WTC11 (cell line): Measurements from ENCODE around the gene IL21R. TPM values are rescaled to one million over a fixed set of nuclear protein-coding genes. Genes with fewer than 3 reads are reported as not detected.

Source experiments
- ATAC-seq: fragments of 200-7000 bp; cut with Tn5 transposase; 2 replicates; pipeline ENCODE4 v1.10.0; 2021; ENCODE audit warnings: mild to moderate bottlenecking, moderate library complexity
- CTCF ChIA-PET: fragments of 300-600 bp; sonication (Branson Sonifier 250); formaldehyde crosslinking; loops from one replicate; lab custom pipeline; 2021; ENCODE audit warnings: antibody characterized with exemption; lab: Charles Lee
- POLR2A ChIA-PET: fragments of 350-600 bp; sonication (Branson Sonifier 250); formaldehyde crosslinking; loops from one replicate; lab custom pipeline; 2021; ENCODE audit warnings: antibody characterized with exemption; lab: Charles Lee
- DNase-seq: peaks from one replicate; pipeline ENCODE4 v3.0.0; 2021; ENCODE audit warnings: low spot score
- H3K27ac Mint-ChIP-seq: 2 replicates; pipeline ENCODE4 v1.8.0; 2021; ENCODE audit warnings: mixed read lengths
- H3K27me3 Mint-ChIP-seq: 2 replicates; pipeline ENCODE4 v1.8.0; 2021; ENCODE audit warnings: low read depth, mild to moderate bottlenecking, moderate library complexity, mixed read lengths
- H3K36me3 Mint-ChIP-seq: 2 replicates; pipeline ENCODE4 v1.8.0; 2021; ENCODE audit warnings: mixed read lengths
- H3K4me1 Mint-ChIP-seq: 2 replicates; pipeline ENCODE4 v1.8.0; 2022; ENCODE audit warnings: mixed read lengths
- H3K4me3 Mint-ChIP-seq: 2 replicates; pipeline ENCODE4 v1.8.0; 2021; ENCODE audit warnings: mild to moderate bottlenecking, moderate library complexity, mixed read lengths
- H3K9me3 Mint-ChIP-seq: 2 replicates; pipeline ENCODE4 v1.8.0; 2021; ENCODE audit warnings: mixed read lengths
- ATF1 ChIP-seq: sonication (generic); formaldehyde crosslinking; IDR thresholded peaks from 2 replicates; pipeline ENCODE4 v1.8.1; 2023; ENCODE audit warnings: mild to moderate bottlenecking, moderate library complexity, missing genetic modification reagents
- GRHL2 ChIP-seq: fragments of 250-450 bp; sonication (Bioruptor Pico); IDR thresholded peaks from 2 replicates; pipeline ENCODE4 v1.8.0; 2022; ENCODE audit warnings: mild to moderate bottlenecking, moderate library complexity; ENCODE audit not compliant: insufficient replicate concordance, severe bottlenecking
- GTF2I ChIP-seq: fragments of 250-450 bp; sonication (Bioruptor Pico); conservative IDR thresholded peaks from 2 replicates; pipeline ENCODE4 v1.4.0; 2021; ENCODE audit warnings: mild to moderate bottlenecking
- MXD4 ChIP-seq: fragments of 250-450 bp; sonication (Bioruptor Pico); IDR thresholded peaks from 2 replicates; pipeline ENCODE4 v1.8.0; 2021; ENCODE audit warnings: mild to moderate bottlenecking, moderate library complexity, borderline replicate concordance
- NR2C2 ChIP-seq: sonication (generic); formaldehyde crosslinking; IDR thresholded peaks from 2 replicates; pipeline ENCODE4 v1.8.0; 2022; ENCODE audit warnings: mild to moderate bottlenecking, missing genetic modification reagents
- RELA ChIP-seq: sonication (generic); formaldehyde crosslinking; IDR thresholded peaks from 2 replicates; pipeline ENCODE4 v1.8.1; 2022; ENCODE audit warnings: missing genetic modification reagents, mild to moderate bottlenecking, borderline replicate concordance
- TEAD4 ChIP-seq: sonication (generic); formaldehyde crosslinking; IDR thresholded peaks from 2 replicates; pipeline ENCODE4 v1.8.0; 2022; ENCODE audit warnings: mild to moderate bottlenecking, missing genetic modification reagents
- ZNF317 ChIP-seq: sonication (generic); formaldehyde crosslinking; IDR thresholded peaks from 2 replicates; pipeline ENCODE4 v1.8.1; 2023; ENCODE audit warnings: low read depth, mild to moderate bottlenecking, moderate library complexity, missing genetic modification reagents, borderline replicate concordance
- total RNA-seq: library from RNA; stranded (reverse); gene quantifications from 3 replicates; pipeline ENCODE4 v1.2.3, GENCODE V29; 2021
- TF ChIP-seq, protein P1 (sequence below): sonication (generic); formaldehyde crosslinking; IDR thresholded peaks from 2 replicates; pipeline ENCODE4 v1.8.1; 2023; ENCODE audit warnings: mild to moderate bottlenecking, missing genetic modification reagents, moderate library complexity
- TF ChIP-seq, protein P2 (sequence below): sonication (generic); formaldehyde crosslinking; IDR thresholded peaks from 2 replicates; pipeline ENCODE4 v1.8.0; 2023; ENCODE audit warnings: missing genetic modification reagents, mild to moderate bottlenecking, borderline replicate concordance
- TF ChIP-seq, protein P3 (sequence below): sonication (generic); formaldehyde crosslinking; IDR thresholded peaks from 2 replicates; pipeline ENCODE4 v1.8.0; 2023; ENCODE audit warnings: missing genetic modification reagents
- TF ChIP-seq, protein P4 (sequence below): sonication (generic); formaldehyde crosslinking; conservative IDR thresholded peaks from 2 replicates; pipeline ENCODE4 v1.8.1; 2023; ENCODE audit warnings: mild to moderate bottlenecking, low read depth, missing genetic modification reagents, moderate library complexity

Gene IL21R
- total RNA-seq, 1 experiment from 2014 or later: 0.70 TPM

DNA sequence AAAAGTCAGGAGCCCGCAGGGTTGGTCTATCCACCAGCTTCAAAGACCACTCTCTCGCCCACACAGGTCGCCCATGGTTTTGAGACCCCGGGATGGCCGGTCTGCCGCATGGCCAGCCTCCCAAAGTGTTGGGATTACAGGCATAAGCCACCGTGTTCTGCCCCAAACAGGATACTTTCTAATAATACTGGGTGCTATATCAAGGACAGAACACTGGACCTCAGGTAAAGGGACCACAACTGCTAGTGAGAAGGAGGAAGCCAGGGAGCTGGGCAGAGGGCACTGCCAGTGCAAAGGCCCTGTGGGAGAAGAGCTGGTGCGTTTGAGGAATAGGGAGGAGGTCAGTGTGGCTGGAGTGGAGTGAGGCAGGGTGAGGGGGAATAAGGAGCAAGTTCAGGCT lies 34.1 kb downstream of the IL21R start:
- no peaks in the 10 kb centered on the region for H3K9me3 Mint-ChIP-seq
- H3K4me1 Mint-ChIP-seq: peaks cover 4% of the 10 kb centered on the region
- no peaks in the 10 kb centered on the region for H3K36me3 Mint-ChIP-seq
- no peak for DNase-seq
- no peak overlapping the region for H3K4me3 Mint-ChIP-seq
- TF ChIP-seq RELA: no peak
- H3K27me3 Mint-ChIP-seq: no peaks in the 10 kb centered on the region
- CTCF ChIA-PET: no interaction called here
- POLR2A ChIA-PET: no interaction called here
- ATAC-seq: no peak
- H3K27ac Mint-ChIP-seq: no peak overlapping the region; the same call in 1 of the 2 replicates

DNA sequence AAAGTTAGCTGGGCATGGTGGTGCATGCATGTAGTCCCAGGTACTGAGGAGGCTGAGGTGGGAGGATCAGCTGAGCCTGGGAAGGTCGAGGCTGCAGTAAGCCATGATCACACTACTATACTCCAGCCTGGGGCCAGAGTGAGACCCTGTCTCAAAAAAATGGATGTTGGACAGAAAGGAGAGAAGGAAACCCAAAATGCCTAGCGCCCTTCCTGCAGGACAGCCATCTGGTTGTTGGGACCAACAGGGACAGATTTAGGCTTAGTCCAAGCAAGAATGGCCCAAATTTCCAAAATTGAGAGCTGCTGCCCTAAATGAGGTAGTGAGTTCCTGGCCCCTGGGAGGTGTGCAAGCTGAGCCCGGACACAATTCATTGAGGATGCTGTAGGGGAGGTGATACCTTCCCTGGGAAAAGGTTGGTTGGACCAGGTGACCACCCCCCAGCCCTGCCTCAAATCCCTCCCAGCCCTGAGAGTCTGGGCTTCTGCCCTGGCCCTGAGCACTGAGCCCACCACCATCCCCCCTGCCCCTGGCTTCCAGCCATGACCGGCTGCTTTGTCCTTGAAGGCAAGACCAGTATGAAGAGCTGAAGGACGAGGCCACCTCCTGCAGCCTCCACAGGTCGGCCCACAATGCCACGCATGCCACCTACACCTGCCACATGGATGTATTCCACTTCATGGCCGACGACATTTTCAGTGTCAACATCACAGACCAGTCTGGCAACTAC lies 35.1 kb downstream of the IL21R start:
- CTCF ChIA-PET: interaction anchor here (1.2 to 1.6 kb wide), 2 partner anchors 8 to 258 kb away, joined by 4 to 5 read pairs; no protein-coding TSS in a partner anchor
- Mint-ChIP-seq H3K27ac (no peak overlapping the region), H3K36me3 (no peaks in the 10 kb centered on the region), H3K4me3 (no peak overlapping the region), H3K4me1 (peaks cover 4% of the 10 kb centered on the region), H3K27me3 (no peaks in the 10 kb centered on the region), H3K9me3 (no peaks in the 10 kb centered on the region)
- TF ChIP-seq, protein P1, sequence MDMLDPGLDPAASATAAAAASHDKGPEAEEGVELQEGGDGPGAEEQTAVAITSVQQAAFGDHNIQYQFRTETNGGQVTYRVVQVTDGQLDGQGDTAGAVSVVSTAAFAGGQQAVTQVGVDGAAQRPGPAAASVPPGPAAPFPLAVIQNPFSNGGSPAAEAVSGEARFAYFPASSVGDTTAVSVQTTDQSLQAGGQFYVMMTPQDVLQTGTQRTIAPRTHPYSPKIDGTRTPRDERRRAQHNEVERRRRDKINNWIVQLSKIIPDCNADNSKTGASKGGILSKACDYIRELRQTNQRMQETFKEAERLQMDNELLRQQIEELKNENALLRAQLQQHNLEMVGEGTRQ (CRISPR knock-in tag): no peak
- TF ChIP-seq ZNF317 (CRISPR knock-in tag): no peak
- POLR2A ChIA-PET: no interaction called here
- no peak for ATAC-seq
- DNase-seq: no peak

GRCh38 chr16:27437946-27438345 lies 36.0 kb downstream of the IL21R start:
- peaks cover 4% of the 10 kb centered on the region for H3K4me1 Mint-ChIP-seq
- no peaks in the 10 kb centered on the region for H3K27me3 Mint-ChIP-seq
- TF ChIP-seq MXD4 (CRISPR knock-in tag) (no peak), GRHL2 (no peak), TEAD4 (CRISPR knock-in tag) (no peak), ATF1 (CRISPR knock-in tag) (no peak), GTF2I (CRISPR knock-in tag) (no peak), NR2C2 (CRISPR knock-in tag) (no peak)
- TF ChIP-seq, protein P2, sequence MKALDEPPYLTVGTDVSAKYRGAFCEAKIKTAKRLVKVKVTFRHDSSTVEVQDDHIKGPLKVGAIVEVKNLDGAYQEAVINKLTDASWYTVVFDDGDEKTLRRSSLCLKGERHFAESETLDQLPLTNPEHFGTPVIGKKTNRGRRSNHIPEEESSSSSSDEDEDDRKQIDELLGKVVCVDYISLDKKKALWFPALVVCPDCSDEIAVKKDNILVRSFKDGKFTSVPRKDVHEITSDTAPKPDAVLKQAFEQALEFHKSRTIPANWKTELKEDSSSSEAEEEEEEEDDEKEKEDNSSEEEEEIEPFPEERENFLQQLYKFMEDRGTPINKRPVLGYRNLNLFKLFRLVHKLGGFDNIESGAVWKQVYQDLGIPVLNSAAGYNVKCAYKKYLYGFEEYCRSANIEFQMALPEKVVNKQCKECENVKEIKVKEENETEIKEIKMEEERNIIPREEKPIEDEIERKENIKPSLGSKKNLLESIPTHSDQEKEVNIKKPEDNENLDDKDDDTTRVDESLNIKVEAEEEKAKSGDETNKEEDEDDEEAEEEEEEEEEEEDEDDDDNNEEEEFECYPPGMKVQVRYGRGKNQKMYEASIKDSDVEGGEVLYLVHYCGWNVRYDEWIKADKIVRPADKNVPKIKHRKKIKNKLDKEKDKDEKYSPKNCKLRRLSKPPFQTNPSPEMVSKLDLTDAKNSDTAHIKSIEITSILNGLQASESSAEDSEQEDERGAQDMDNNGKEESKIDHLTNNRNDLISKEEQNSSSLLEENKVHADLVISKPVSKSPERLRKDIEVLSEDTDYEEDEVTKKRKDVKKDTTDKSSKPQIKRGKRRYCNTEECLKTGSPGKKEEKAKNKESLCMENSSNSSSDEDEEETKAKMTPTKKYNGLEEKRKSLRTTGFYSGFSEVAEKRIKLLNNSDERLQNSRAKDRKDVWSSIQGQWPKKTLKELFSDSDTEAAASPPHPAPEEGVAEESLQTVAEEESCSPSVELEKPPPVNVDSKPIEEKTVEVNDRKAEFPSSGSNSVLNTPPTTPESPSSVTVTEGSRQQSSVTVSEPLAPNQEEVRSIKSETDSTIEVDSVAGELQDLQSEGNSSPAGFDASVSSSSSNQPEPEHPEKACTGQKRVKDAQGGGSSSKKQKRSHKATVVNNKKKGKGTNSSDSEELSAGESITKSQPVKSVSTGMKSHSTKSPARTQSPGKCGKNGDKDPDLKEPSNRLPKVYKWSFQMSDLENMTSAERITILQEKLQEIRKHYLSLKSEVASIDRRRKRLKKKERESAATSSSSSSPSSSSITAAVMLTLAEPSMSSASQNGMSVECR (CRISPR knock-in tag): no peak
- TF ChIP-seq, protein P3, sequence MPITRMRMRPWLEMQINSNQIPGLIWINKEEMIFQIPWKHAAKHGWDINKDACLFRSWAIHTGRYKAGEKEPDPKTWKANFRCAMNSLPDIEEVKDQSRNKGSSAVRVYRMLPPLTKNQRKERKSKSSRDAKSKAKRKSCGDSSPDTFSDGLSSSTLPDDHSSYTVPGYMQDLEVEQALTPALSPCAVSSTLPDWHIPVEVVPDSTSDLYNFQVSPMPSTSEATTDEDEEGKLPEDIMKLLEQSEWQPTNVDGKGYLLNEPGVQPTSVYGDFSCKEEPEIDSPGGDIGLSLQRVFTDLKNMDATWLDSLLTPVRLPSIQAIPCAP: no peak
- TF ChIP-seq, protein P4, sequence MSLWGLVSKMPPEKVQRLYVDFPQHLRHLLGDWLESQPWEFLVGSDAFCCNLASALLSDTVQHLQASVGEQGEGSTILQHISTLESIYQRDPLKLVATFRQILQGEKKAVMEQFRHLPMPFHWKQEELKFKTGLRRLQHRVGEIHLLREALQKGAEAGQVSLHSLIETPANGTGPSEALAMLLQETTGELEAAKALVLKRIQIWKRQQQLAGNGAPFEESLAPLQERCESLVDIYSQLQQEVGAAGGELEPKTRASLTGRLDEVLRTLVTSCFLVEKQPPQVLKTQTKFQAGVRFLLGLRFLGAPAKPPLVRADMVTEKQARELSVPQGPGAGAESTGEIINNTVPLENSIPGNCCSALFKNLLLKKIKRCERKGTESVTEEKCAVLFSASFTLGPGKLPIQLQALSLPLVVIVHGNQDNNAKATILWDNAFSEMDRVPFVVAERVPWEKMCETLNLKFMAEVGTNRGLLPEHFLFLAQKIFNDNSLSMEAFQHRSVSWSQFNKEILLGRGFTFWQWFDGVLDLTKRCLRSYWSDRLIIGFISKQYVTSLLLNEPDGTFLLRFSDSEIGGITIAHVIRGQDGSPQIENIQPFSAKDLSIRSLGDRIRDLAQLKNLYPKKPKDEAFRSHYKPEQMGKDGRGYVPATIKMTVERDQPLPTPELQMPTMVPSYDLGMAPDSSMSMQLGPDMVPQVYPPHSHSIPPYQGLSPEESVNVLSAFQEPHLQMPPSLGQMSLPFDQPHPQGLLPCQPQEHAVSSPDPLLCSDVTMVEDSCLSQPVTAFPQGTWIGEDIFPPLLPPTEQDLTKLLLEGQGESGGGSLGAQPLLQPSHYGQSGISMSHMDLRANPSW: no peak
- ChIA-PET CTCF (interaction anchor here (0.7 to 1.6 kb wide), 4 partner anchors 9 to 259 kb away, joined by 3 to 5 read pairs (median 4); no protein-coding TSS in a partner anchor), POLR2A (no interaction called here)
- DNase-seq (no peak), ATAC-seq (no peak)
- no peak overlapping the region for H3K27ac Mint-ChIP-seq
- no peaks in the 10 kb centered on the region for H3K36me3 Mint-ChIP-seq
- H3K4me3 Mint-ChIP-seq: no peak overlapping the region
- H3K9me3 Mint-ChIP-seq: no peaks in the 10 kb centered on the region
